ENCODE measurements around the gene PKM.
"Not testable (repeated sequence)": the region's sequence is repeated elsewhere in the genome, so short reads cannot be mapped to it uniquely, and the experiment has no call there.

The PKM gene

GRCh38 chr15:72176743-72177142 lies 54.2 kb downstream of the PKM start:
- DNase-seq (ENCODE audit: low spot score): no peak
- no peak for FAIRE-seq

GRCh38 chr15:72176159-72176558 lies 54.8 kb downstream of the PKM start:
- FAIRE-seq (no peak), DNase-seq (ENCODE audit: low spot score) (no peak)

GRCh38 chr15:72175186-72176044 lies 55.6 kb downstream of the PKM start:
- FAIRE-seq: no peak
- DNase-seq (ENCODE audit: low spot score): no peak

GRCh38 chr15:72174551-72175165 lies 56.3 kb downstream of the PKM start:
- DNase-seq (ENCODE audit: low spot score) (no peak), FAIRE-seq (no peak)

- DNase-seq (ENCODE audit: low spot score): no peak
- FAIRE-seq: no peak
Measured at GRCh38 chr15:72173864-72174550, 57.0 kb downstream of the PKM start.

- DNase-seq (ENCODE audit: low spot score) (no peak), FAIRE-seq (no peak)
Measured at GRCh38 chr15:72173401-72173800, 57.6 kb downstream of the PKM start.

- FAIRE-seq (no peak), DNase-seq (ENCODE audit: low spot score) (no peak)
Measured at GRCh38 chr15:72172796-72173195, 58.2 kb downstream of the PKM start.

GRCh38 chr15:72171978-72172377 lies 59.0 kb downstream of the PKM start:
- not testable (repeated sequence) for DNase-seq (ENCODE audit: low spot score); FAIRE-seq

- DNase-seq (ENCODE audit: low spot score): no peak
- FAIRE-seq: no peak
Measured at GRCh38 chr15:72170691-72171090, 60.3 kb downstream of the PKM start.

GRCh38 chr15:72169921-72170611 lies 60.9 kb downstream of the PKM start:
- no peak for DNase-seq (ENCODE audit: low spot score)
- FAIRE-seq: no peak

GRCh38 chr15:72169236-72169920 lies 61.6 kb downstream of the PKM start:
- FAIRE-seq: no peak
- DNase-seq (ENCODE audit: low spot score): no peak

GRCh38 chr15:72168808-72169190 lies 62.2 kb downstream of the PKM start:
- DNase-seq (ENCODE audit: low spot score) (no peak), FAIRE-seq (no peak)

- DNase-seq (ENCODE audit: low spot score) (no peak), FAIRE-seq (no peak)
Measured at GRCh38 chr15:72168131-72168807, 62.7 kb downstream of the PKM start.

- DNase-seq (ENCODE audit: low spot score): no peak
- no peak for FAIRE-seq
Measured at GRCh38 chr15:72167445-72167844, 63.5 kb downstream of the PKM start.

GRCh38 chr15:72166716-72167417 lies 64.1 kb downstream of the PKM start:
- DNase-seq (ENCODE audit: low spot score) (no peak), FAIRE-seq (no peak)

- DNase-seq (ENCODE audit: low spot score) (no peak), FAIRE-seq (no peak)
Measured at GRCh38 chr15:72163719-72164118, 67.3 kb downstream of the PKM start.

- FAIRE-seq: no peak
- DNase-seq (ENCODE audit: low spot score): no peak
Measured at GRCh38 chr15:72162569-72162968, 68.4 kb downstream of the PKM start.

- no peak for DNase-seq (ENCODE audit: low spot score)
- FAIRE-seq: no peak
Measured at GRCh38 chr15:72161361-72162132, 69.4 kb downstream of the PKM start.

- FAIRE-seq: no peak
- no peak for DNase-seq (ENCODE audit: low spot score)
Measured at GRCh38 chr15:72160696-72161245, 70.2 kb downstream of the PKM start.
